Duodenal mucosa (tissue), 2 donors: ENCODE measurements around the gene TIPRL.
"Not testable (repeated sequence)": the region's sequence is repeated elsewhere in the genome, so short reads cannot be mapped to it uniquely, and the experiment has no call there.

Experiments
- H3K27ac ChIP-seq: one replicate; pipeline ENCODE4 v1.7.0; 2013; ENCODE audit warnings: low read depth, low read length
- H3K27me3 ChIP-seq, 2 donors: one replicate each; pipeline ENCODE4 v1.7.0; 2013; ENCODE audit warnings: low read length in 2 of 2, control low read depth in 1 of 2; ENCODE audit not compliant: insufficient read depth in 2 of 2, control insufficient read depth in 1 of 2
- H3K36me3 ChIP-seq, 2 donors: one replicate each; pipeline ENCODE4 v1.7.0; 2013; ENCODE audit warnings: low read length in 2 of 2, control low read depth in 1 of 2; ENCODE audit not compliant: insufficient read depth in 2 of 2, control insufficient read depth in 1 of 2
- H3K4me1 ChIP-seq, 2 donors: one replicate each; pipeline ENCODE4 v1.7.0; 2013; ENCODE audit warnings: low read length in 2 of 2, control low read depth in 1 of 2; ENCODE audit not compliant: insufficient read depth in 2 of 2, control insufficient read depth in 1 of 2
- H3K4me3 ChIP-seq, 2 donors: one replicate each; pipeline ENCODE4 v1.7.0; 2013; ENCODE audit warnings: low read length in 2 of 2, low read depth in 1 of 2
- H3K9ac ChIP-seq, 2 donors: one replicate each; pipeline ENCODE4 v1.7.0; 2013; ENCODE audit warnings: low read length in 2 of 2, low read depth in 1 of 2
- H3K9me3 ChIP-seq, 2 donors: one replicate each; pipeline ENCODE4 v1.7.0; 2013; ENCODE audit warnings: low read length in 2 of 2, control low read depth in 1 of 2; ENCODE audit not compliant: control insufficient read depth in 1 of 2

Gene TIPRL

DNA sequence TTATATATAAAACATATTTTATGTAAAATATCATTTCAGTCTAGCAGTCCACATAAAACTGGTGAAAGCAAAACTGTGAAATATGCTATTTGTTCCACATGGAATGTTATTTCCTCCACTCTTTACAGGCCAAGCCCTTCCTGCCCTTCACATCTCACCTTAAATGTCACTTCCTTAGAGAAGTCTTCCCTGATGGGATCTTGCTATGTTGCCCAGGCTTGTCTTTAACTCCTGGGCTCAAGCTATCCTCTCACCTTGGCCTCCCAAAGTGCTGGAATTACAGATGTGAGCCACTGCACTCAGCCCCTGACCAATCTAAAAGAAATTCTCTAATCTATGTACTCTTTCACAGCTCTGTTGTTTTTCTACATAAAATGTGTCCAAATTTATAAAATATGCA, 39.7 kb upstream of the TIPRL start:
- no peak overlapping the region for H3K27ac ChIP-seq
- peaks cover 15 to 19% of the 10 kb centered on the region in 2 donors for H3K27me3 ChIP-seq
- no peaks in the 10 kb centered on the region for H3K36me3 ChIP-seq
- peaks cover 10 to 13% of the 10 kb centered on the region in 2 donors for H3K4me1 ChIP-seq
- H3K9ac ChIP-seq: no peak overlapping the region
- no peaks in the 10 kb centered on the region for H3K9me3 ChIP-seq
- no peak overlapping the region for H3K4me3 ChIP-seq

DNA sequence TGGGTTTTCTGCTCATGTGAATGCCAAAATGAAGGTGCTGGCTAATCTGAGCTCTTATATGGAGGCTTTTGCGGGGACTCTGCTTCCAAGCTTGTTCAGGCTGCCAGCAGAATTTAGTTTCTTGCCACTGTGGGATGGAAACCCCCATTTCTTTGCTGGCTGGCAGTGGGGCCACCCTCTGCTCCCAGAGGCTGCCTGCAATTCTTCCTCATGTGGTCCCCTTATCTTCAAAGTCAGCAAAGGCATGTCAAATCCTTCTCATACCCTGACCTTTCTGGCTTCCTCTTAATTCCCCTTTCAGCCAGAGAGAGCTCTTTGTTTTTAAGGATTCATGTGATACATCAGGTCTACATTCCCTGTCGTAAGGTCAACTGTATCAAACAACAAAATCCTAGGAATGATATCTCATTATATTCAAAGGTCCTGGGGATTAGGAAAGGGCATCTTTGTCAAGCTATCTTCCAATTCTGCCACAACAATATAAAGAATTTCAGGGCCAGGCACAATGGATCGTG, 36.8 kb upstream of the TIPRL start:
- Histone ChIP-seq H3K36me3 (no peaks in the 10 kb centered on the region), H3K27me3 (no peaks in the 10 kb centered on the region), H3K4me3 (no peak overlapping the region), H3K4me1 (no peaks in the 10 kb centered on the region), H3K9me3 (no peaks in the 10 kb centered on the region), H3K9ac (no peak overlapping the region), H3K27ac (no peak overlapping the region)

DNA sequence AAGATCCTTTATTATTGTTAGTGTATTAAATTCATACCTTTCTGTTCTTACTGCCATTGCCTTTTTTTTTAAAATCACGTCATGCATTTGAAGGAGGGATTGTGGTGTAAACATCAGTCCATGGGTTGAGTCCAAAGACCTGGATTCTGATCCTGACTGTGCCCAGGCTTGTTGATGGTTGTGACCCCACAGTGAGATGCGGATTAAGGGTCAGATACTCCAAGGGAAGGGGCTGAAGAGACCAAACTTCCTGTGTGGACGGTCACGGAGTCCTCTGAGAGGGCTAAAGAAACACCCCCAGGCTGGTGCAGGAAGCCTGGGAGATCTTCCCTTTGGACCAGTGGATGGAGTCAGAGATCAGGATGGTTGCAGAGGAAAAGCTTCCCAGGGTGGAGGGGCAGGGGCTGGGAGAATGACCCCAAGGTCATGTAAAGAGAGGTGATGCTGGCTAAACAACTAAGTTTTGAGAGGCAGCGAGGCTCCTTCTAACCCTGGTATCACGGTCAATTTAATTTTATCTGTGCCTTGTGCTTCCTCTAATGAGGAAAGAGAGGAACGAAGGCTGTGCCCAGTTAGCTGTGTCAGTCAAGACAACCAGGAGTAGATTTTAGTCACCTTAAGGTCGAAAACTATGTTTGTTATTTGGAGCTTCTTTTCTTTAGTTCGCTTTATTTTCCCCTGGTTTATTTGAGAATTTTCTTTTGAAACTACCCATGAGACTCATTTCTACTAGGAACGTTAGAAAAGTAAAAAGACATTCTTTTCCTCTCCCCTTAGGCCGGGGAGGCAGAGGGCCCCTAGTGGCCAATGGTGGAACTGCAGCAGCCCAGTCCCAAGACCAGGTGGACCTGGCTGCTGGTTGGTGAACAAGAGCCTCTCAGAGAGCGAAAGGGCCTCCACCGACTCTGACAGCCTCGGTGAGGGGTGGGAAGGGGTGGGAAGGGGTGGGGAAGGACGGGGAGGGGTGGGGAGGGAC, 33.3 kb upstream of the TIPRL start:
- no peak overlapping the region for H3K9ac ChIP-seq
- no peaks in the 10 kb centered on the region for H3K36me3 ChIP-seq
- no peak overlapping the region for H3K27ac ChIP-seq
- H3K4me3 ChIP-seq: no peak overlapping the region
- no peaks in the 10 kb centered on the region for H3K9me3 ChIP-seq
- H3K4me1 ChIP-seq: no peaks in the 10 kb centered on the region
- no peaks in the 10 kb centered on the region for H3K27me3 ChIP-seq

GRCh38 chr1:168146160-168146539, 32.6 kb upstream of the TIPRL start:
- H3K4me3 ChIP-seq: no peak overlapping the region
- no peak overlapping the region for H3K27ac ChIP-seq
- no peaks in the 10 kb centered on the region for H3K27me3 ChIP-seq
- H3K9ac ChIP-seq: no peak overlapping the region
- no peaks in the 10 kb centered on the region for H3K36me3 ChIP-seq
- H3K4me1 ChIP-seq: no peaks in the 10 kb centered on the region
- H3K9me3 ChIP-seq: no peaks in the 10 kb centered on the region

DNA sequence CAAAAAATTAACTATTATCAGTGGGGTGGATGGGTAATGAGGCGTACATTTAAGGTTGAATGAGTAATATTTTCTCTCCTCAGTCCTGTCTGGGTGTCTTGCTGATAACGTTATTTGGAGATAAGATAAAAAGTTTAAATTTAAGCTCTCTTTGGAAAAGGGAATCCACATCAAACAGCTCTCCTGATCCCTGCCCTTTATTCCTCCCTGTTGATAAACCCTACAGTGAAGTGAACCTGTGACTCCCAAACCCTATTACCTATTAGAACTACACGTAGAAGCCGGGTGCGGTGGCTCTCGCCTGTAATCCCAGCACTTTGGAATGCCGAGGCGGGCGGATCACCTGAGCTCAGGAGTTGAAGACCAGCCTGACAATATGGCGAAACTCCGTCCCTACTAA, 32.1 kb upstream of the TIPRL start:
- no peaks in the 10 kb centered on the region for H3K4me1 ChIP-seq
- H3K9me3 ChIP-seq: no peaks in the 10 kb centered on the region
- no peak overlapping the region for H3K4me3 ChIP-seq
- no peak overlapping the region for H3K27ac ChIP-seq
- no peaks in the 10 kb centered on the region for H3K27me3 ChIP-seq
- H3K9ac ChIP-seq: no peak overlapping the region
- no peaks in the 10 kb centered on the region for H3K36me3 ChIP-seq

DNA sequence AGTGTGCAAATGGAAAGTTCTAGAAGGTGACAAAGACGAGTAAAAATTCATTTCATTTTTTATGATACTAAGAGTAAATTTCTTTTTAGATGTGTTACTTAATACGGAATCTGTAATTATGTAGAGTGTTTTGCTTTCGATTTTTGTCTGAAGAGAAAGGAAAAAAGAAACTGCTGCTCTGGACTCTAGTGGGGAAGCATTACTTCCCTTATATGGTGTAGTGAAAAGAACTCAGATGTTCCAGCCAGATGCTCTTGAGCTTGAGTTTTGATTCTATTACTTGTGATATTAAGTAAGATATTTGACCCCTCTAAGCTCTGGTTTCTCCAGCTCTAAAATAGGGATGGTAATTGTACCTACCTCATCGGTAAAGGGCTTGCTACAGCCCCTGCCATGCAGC, 29.8 kb upstream of the TIPRL start:
- no peaks in the 10 kb centered on the region for H3K4me1 ChIP-seq
- H3K27ac ChIP-seq: peak overlapping the region; percentile 14
- H3K9ac ChIP-seq: no peak overlapping the region
- H3K27me3 ChIP-seq: no peaks in the 10 kb centered on the region
- no peaks in the 10 kb centered on the region for H3K9me3 ChIP-seq
- H3K4me3 ChIP-seq: no peak overlapping the region
- no peaks in the 10 kb centered on the region for H3K36me3 ChIP-seq

DNA sequence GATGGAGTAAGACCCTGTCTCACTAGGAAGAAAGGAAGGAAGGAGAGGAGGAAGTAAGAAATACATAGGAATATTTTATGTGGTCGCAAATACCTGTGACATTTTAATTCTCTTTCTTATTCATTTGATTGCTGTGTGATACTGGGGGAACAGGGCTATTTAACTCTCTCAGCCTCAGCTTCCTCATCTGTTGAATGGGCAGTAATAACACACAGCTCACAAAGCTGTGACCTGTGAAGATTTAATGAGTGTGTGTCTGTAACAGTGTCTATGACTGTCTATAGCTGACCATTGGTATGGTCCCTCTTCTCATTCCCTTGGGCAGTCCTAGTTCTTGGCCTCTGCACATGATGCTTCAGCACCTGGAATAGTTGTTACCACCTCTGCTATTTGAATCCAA, 28.5 kb upstream of the TIPRL start:
- Histone ChIP-seq H3K4me1 (no peaks in the 10 kb centered on the region), H3K27ac (no peak overlapping the region), H3K4me3 (no peak overlapping the region), H3K9me3 (no peaks in the 10 kb centered on the region), H3K27me3 (no peaks in the 10 kb centered on the region), H3K36me3 (no peaks in the 10 kb centered on the region), H3K9ac (no peak overlapping the region)

- Histone ChIP-seq H3K4me3 (no peak overlapping the region), H3K9ac (no peak overlapping the region), H3K27ac (no peak overlapping the region), H3K4me1 (no peaks in the 10 kb centered on the region), H3K27me3 (no peaks in the 10 kb centered on the region), H3K9me3 (no peaks in the 10 kb centered on the region), H3K36me3 (no peaks in the 10 kb centered on the region)
These were observed 26.8 kb upstream of the TIPRL start for GRCh38 chr1:168151935-168152334.

- H3K9ac ChIP-seq, H3K27ac ChIP-seq, H3K9me3 ChIP-seq, H3K36me3 ChIP-seq, H3K27me3 ChIP-seq, H3K4me1 ChIP-seq, H3K4me3 ChIP-seq: not testable (repeated sequence)
These were observed 24.1 kb upstream of the TIPRL start for GRCh38 chr1:168154707-168155106.

GRCh38 chr1:168155910-168156309, 22.9 kb upstream of the TIPRL start:
- H3K36me3 ChIP-seq: no peaks in the 10 kb centered on the region
- peaks cover 8 to 14% of the 10 kb centered on the region in 2 donors for H3K9me3 ChIP-seq
- H3K4me1 ChIP-seq: no peaks in the 10 kb centered on the region
- H3K27me3 ChIP-seq: no peaks in the 10 kb centered on the region
- H3K27ac ChIP-seq: no peak overlapping the region
- no peak overlapping the region for H3K9ac ChIP-seq
- H3K4me3 ChIP-seq: no peak overlapping the region
